IMR-90 (cell line): ENCODE results near the gene VPS35. TPM values are rescaled to one million over a fixed set of nuclear protein-coding genes. Genes with fewer than 3 reads are reported as not detected.

Source experiments
- ATAC-seq: fragments of 200-7000 bp; cut with Tn5 transposase; 2 replicates; pipeline ENCODE4 v1.9.1; 2020; ENCODE audit warnings: low read depth, mild to moderate bottlenecking, moderate library complexity
- BruUV-seq: library from RNA; stranded (reverse); fragments of 400-500 nt; replicated peaks from 2 replicates; lab custom pipeline; 2021; lab: Mats Ljungman, UMichigan
- CTCF ChIA-PET: fragments of 300-600 bp; formaldehyde crosslinking; extraction: SDS; loops from one replicate; lab custom pipeline; 2021; ENCODE audit warnings: antibody characterized with exemption; lab: Yijun Ruan, JAX
- POLR2A ChIA-PET: fragments of 300-600 bp; sonication (Branson Sonifier 250); formaldehyde crosslinking; loops from one replicate; lab custom pipeline; 2022; ENCODE audit warnings: antibody characterized with exemption; ENCODE audit not compliant: unreplicated experiment; lab: Charles Lee
- DNase-seq: peaks from one replicate; pipeline ENCODE4 v3.0.0; 2013
- H2AFZ ChIP-seq: replicated peaks from 2 replicates; pipeline ENCODE3; 2013; ENCODE audit warnings: low read length, mild to moderate bottlenecking; ENCODE audit not compliant: poor library complexity
- H2AK5ac ChIP-seq: 2 replicates; pipeline ENCODE4 v1.6.1; 2013; ENCODE audit warnings: low read depth, low read length, inconsistent platforms
- H2AK9ac ChIP-seq: replicated peaks from 2 replicates; pipeline ENCODE3; 2013; ENCODE audit warnings: mild to moderate bottlenecking, low read depth, low read length, moderate library complexity; ENCODE audit not compliant: poor library complexity
- H2BK120ac ChIP-seq: 2 replicates; pipeline ENCODE4 v1.6.1; 2013; ENCODE audit warnings: low read depth, low read length, inconsistent platforms
- H2BK15ac ChIP-seq: 3 replicates; pipeline ENCODE4 v1.6.1; 2013; ENCODE audit warnings: low read depth, low read length, inconsistent platforms
- H2BK20ac ChIP-seq: 2 replicates; pipeline ENCODE4 v1.6.1; 2013; ENCODE audit warnings: low read depth, mild to moderate bottlenecking, inconsistent platforms, low read length, moderate library complexity
- H2BK5ac ChIP-seq: 2 replicates; pipeline ENCODE4 v1.6.1; 2013; ENCODE audit warnings: mild to moderate bottlenecking, low read depth, low read length, inconsistent platforms; ENCODE audit not compliant: poor library complexity, severe bottlenecking
- H3K14ac ChIP-seq: replicated peaks from 2 replicates; pipeline ENCODE4 v1.6.1; 2013; ENCODE audit warnings: low read depth, low read length, inconsistent platforms
- H3K18ac ChIP-seq: 2 replicates; pipeline ENCODE4 v1.6.1; 2013; ENCODE audit warnings: low read depth, low read length, control low read depth
- H3K23ac ChIP-seq: 2 replicates; pipeline ENCODE4 v1.6.1; 2013; ENCODE audit warnings: low read depth, low read length, inconsistent platforms
- H3K27ac ChIP-seq: 2 replicates; pipeline ENCODE4 v1.5.1; 2013; ENCODE audit warnings: mild to moderate bottlenecking, control low read depth, low read length; ENCODE audit not compliant: insufficient read depth
- H3K27me3 ChIP-seq: 2 replicates; pipeline ENCODE4 v1.6.1; 2013; ENCODE audit warnings: low read length; ENCODE audit not compliant: control insufficient read depth, insufficient read depth
- H3K36me3 ChIP-seq: 2 replicates; pipeline ENCODE4 v1.6.1; 2013; ENCODE audit warnings: low read length, mixed read lengths; ENCODE audit not compliant: control insufficient read depth, insufficient read depth
- H3K4ac ChIP-seq: 2 replicates; pipeline ENCODE4 v1.6.1; 2013; ENCODE audit warnings: low read depth, low read length, inconsistent platforms
- H3K4me1 ChIP-seq: 2 replicates; pipeline ENCODE4 v1.6.1; 2013; ENCODE audit warnings: low read length, mixed read lengths; ENCODE audit not compliant: control insufficient read depth, insufficient read depth
- H3K4me2 ChIP-seq: 2 replicates; pipeline ENCODE4 v1.6.1; 2013; ENCODE audit warnings: low read depth, mild to moderate bottlenecking, control low read depth, low read length, moderate library complexity
- H3K4me3 ChIP-seq: 2 replicates; pipeline ENCODE4 v1.5.1; 2013; ENCODE audit warnings: low read depth, mild to moderate bottlenecking, control low read depth, low read length, moderate library complexity; ENCODE audit not compliant: insufficient read depth
- H3K56ac ChIP-seq: 2 replicates; pipeline ENCODE4 v1.6.1; 2013; ENCODE audit warnings: low read length, inconsistent platforms; ENCODE audit not compliant: insufficient read depth; ENCODE audit errors: extremely low read depth
- H3K79me1 ChIP-seq, 2 experiments: 2 replicates each; pipeline ENCODE4 v1.6.1; 2013; ENCODE audit warnings: low read length in 2 of 2, inconsistent platforms in 1 of 2, low read depth in 1 of 2
- H3K9ac ChIP-seq: 2 replicates; pipeline ENCODE4 v1.6.1; 2013; ENCODE audit warnings: low read depth, low read length, control low read depth
- H3K9me1 ChIP-seq: 2 replicates; pipeline ENCODE4 v1.6.1; 2013; ENCODE audit warnings: low read length, inconsistent platforms; ENCODE audit not compliant: insufficient read depth
- H3K9me3 ChIP-seq: 2 replicates; pipeline ENCODE4 v1.6.1; 2013; ENCODE audit warnings: low read length; ENCODE audit not compliant: control insufficient read depth, insufficient read depth
- H4K20me1 ChIP-seq: 2 replicates; pipeline ENCODE4 v1.6.1; 2013; ENCODE audit warnings: low read length, inconsistent platforms; ENCODE audit not compliant: insufficient read depth
- H4K5ac ChIP-seq: 2 replicates; pipeline ENCODE4 v1.6.1; 2013; ENCODE audit warnings: mild to moderate bottlenecking, low read depth, low read length, control low read depth
- H4K8ac ChIP-seq, 2 experiments: 2 replicates each; pipeline ENCODE4 v1.6.1; 2013; ENCODE audit warnings: low read depth in 2 of 2, low read length in 2 of 2, control low read depth in 1 of 2, inconsistent platforms in 1 of 2
- H4K91ac ChIP-seq: 2 replicates; pipeline ENCODE4 v1.6.1; 2013; ENCODE audit warnings: low read depth, low read length, inconsistent platforms; ENCODE audit not compliant: insufficient read depth
- FOS ChIP-seq: fragments of 150-350 bp; IDR thresholded peaks from 2 replicates; pipeline ENCODE4 v1.6.1; 2016; ENCODE audit warnings: low read depth, low read length
- SMC3 ChIP-seq: fragments of 150-350 bp; IDR thresholded peaks from 2 replicates; pipeline ENCODE4 v1.6.1; 2016; ENCODE audit warnings: low read depth, mild to moderate bottlenecking, antibody characterized with exemption, low read length, moderate library complexity
- WGBS, 2 experiments: methylation state at CpG; one replicate each; pipeline versions ENCODE4 v1.1.5 to v1.1.7; 2013; ENCODE audit warnings: missing lambda C conversion rate in 2 of 2; ENCODE audit not compliant: insufficient read length in 1 of 2; ENCODE audit errors: extremely low coverage in 2 of 2; 5-methylcytosine and 5-hydroxymethylcytosine counted together
- dilution Hi-C: fragments of 300-500 bp; cut with HindIII; formaldehyde crosslinking; loops from one replicate; pipeline ENCODE4 v1.14.3; 2018; ENCODE audit warnings: low sequenced_read_pairs; ENCODE audit not compliant: unreplicated experiment
- in situ Hi-C: fragments of 300-500 bp; cut with MboI; formaldehyde crosslinking; loops from 3 replicates; pipeline ENCODE4 v1.14.3; 2019; ENCODE audit warnings: low sequenced_read_pairs, inconsistent platforms, mixed read lengths
- intact Hi-C: fragments of 100-400 bp; cut with micrococcal nuclease; formaldehyde crosslinking; loops from 2 replicates; pipeline ENCODE4 v1.10.0; 2022
- polyA plus RNA-seq, 3 experiments: library from polyadenylated mRNA; depleted of rRNA; stranded (reverse); fragments of >200 nt; gene quantifications; 2 replicates each; pipeline ENCODE4 v1.2.3, GENCODE V29; 2012; ENCODE audit warnings: low replicate concordance in 1 of 3
- total RNA-seq: library from RNA; depleted of rRNA; stranded (reverse); fragments of >200 nt; gene quantifications from 2 replicates; pipeline ENCODE4 v1.2.3, GENCODE V29; 2012

Gene VPS35
- total and polyA plus RNA-seq, 2 of the 4 experiments (the other 2 are of a cell fraction): 42.3 to 89.4 TPM

GRCh38 chr16:46695937-46696336, 7.0 kb upstream of the VPS35 start:
- intact Hi-C loops (no loop called here), dilution Hi-C loops (no loop called here), in situ Hi-C loops (no loop called here)
- no peak overlapping the region for H3K9ac ChIP-seq
- H3K4me2 ChIP-seq: no peak overlapping the region
- H3K14ac ChIP-seq: no peak overlapping the region
- H3K4me1 ChIP-seq: peaks cover 2% of the 10 kb centered on the region; the same call in 1 of the 2 replicates
- peaks cover 5% of the 10 kb centered on the region; the same call in 1 of the 2 replicates for H3K36me3 ChIP-seq
- no peak overlapping the region for H3K4ac ChIP-seq
- BruUV-seq: no TSS peak
- TF ChIP-seq FOS: no peak
- TF ChIP-seq SMC3: no peak
- H3K27me3 ChIP-seq: no peaks in the 10 kb centered on the region
- ChIA-PET POLR2A (no interaction called here), CTCF (no interaction called here)
- H3K56ac ChIP-seq: no peak overlapping the region
- H4K91ac ChIP-seq: no peak overlapping the region
- no peak overlapping the region for H2BK20ac ChIP-seq
- ATAC-seq (no peak), DNase-seq (no peak)
- H2BK15ac ChIP-seq: no peak overlapping the region
- no peaks in the 10 kb centered on the region for H3K9me3 ChIP-seq
- no peaks in the 10 kb centered on the region for H3K9me1 ChIP-seq
- 100% methylated on average over 3 of the region's 5 CpGs; no CpG with 5 or more reads in 1 of the 2 experiments for WGBS, 2 experiments
- no peak overlapping the region for H2BK5ac ChIP-seq
- no peak overlapping the region for H4K8ac ChIP-seq
- H2BK120ac ChIP-seq: no peak overlapping the region
- H3K4me3 ChIP-seq: no peak overlapping the region
- H3K79me1 ChIP-seq: peaks cover 6 to 14% of the 10 kb centered on the region in 2 experiments; a peak in 3 of 4 replicates
- no peak overlapping the region for H3K27ac ChIP-seq
- no peak overlapping the region for H2AFZ ChIP-seq
- no peak overlapping the region for H4K5ac ChIP-seq
- no peak overlapping the region for H2AK9ac ChIP-seq
- H2AK5ac ChIP-seq: no peak overlapping the region
- 0 out of 2 replicates have a peak, but pooled peaks cover under 1% of the 10 kb centered on the region for H4K20me1 ChIP-seq
- no peak overlapping the region for H3K23ac ChIP-seq
- H3K18ac ChIP-seq: no peak overlapping the region
